GM12892 (cell line): ENCODE data around the gene SMYD3.

ENCODE experiments used
- POLR2A ChIP-seq: IDR thresholded peaks from 2 replicates; pipeline ENCODE4 v1.6.1; 2011; ENCODE audit warnings: low read depth, low read length, control low read depth
- POLR2AphosphoS5 ChIP-seq: IDR thresholded peaks from 2 replicates; pipeline ENCODE4 v1.6.1; 2011; ENCODE audit warnings: low read depth, low read length, control low read depth

GRCh38 chr1:246245541-246245940 lies 261.5 kb downstream of the SMYD3 start:
- TF ChIP-seq POLR2A (no peak), POLR2AphosphoS5 (no peak)
